ENCODE data around the gene STXBP6.

The STXBP6 gene

DNA sequence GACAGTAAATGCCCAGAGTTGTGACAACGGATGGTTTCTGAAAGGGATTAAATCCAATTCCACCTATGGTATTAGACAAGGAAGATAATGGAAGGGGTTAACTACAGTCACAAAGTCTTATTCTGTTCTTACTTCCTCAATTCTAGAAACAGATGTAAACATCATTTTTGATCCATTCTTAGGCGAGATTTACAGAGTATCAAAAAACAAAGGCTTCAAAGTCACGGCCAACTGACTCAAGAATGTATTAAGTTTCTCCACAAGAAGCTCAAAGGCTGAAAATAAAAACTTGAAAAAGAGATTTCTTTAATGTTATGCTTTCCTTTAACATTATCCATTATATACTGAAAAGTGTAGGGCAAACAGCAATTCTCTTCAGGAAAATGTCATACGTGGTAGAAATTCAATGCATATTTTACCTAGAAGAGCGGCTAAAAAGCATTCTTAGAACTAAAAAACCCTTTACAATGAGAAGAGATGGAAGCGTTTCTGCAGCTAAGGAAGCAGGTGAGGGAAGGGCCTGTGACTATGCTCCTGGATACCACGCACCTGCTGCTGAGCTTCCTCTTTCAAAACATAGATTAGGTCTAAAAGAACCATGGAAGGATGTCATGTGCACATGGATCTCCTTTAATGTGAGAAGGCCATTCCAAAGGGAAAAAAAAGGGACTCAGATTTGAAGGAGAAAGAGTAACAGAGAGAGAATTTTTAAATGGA is 185.8 kb downstream of the STXBP6 start:
- in situ Hi-C loops (cut with MboI; ENCODE audit: low sequenced_read_pairs): no loop called here

DNA sequence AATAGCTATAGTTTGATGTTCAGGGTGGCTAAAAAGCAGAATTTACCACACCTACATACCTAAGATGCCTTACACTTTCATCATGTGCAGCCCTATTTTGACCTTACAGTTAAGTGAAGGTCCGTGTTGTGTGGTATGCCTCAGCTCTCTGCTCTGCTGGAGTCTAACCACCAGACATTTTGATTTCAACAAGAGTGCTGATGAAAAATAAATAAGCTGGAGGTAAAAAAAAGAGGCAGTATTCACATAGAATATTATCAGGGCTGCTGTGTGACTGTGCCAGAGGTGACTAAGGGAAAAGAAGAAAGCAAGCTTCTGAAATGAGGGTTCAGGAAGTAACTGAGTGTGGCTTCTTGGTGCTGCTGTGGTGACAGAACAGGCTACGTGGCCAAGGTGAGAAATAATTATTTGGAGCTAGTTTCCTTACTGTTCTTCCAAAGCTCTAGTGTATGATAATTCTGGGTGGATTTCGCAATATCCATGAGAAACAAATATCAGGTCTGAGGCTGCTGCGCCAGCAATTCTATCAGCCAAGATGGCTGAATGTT is 188.8 kb downstream of the STXBP6 start:
- in situ Hi-C loops (cut with MboI; ENCODE audit: low sequenced_read_pairs): no loop called here

DNA sequence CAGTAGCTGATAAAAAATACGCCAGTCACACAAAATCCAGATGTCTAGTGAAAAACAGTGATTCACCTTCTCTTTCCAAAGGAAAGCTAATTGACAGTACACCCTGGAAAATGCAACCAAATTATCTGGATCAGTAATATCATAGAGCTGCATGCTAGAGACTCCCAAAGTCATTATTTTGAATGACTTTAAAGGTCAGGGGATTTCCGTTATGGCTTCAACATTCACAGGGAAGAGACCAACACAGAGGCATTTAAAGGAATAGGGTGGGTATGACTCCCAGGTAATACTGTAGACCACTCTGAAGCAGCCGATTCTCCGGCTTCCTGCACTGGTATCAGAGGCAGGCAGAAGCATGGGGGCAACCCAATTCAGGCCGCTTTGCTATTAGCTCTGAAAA is 190.4 kb downstream of the STXBP6 start:
- in situ Hi-C loops (cut with MboI; ENCODE audit: low sequenced_read_pairs): no loop called here

DNA sequence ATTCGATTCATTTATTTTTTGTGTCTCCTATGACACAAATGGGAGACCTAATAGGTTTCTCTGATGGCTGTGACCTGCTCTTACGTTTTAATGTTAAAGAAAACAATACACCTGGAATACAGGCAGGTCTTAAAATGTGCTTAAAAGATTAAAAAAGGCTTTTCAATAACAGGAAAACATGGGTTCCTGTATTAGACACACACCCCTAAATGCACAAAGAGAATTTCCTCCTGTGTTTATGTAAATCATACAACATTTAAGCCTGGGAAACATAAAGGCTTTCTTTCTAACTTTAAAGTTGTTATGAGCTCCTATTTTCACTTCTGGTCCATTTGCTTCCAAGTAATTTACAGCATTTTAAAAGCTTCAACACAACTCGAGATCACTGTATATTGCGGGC is 191.3 kb downstream of the STXBP6 start:
- in situ Hi-C loops (cut with MboI; ENCODE audit: low sequenced_read_pairs): no loop called here

DNA sequence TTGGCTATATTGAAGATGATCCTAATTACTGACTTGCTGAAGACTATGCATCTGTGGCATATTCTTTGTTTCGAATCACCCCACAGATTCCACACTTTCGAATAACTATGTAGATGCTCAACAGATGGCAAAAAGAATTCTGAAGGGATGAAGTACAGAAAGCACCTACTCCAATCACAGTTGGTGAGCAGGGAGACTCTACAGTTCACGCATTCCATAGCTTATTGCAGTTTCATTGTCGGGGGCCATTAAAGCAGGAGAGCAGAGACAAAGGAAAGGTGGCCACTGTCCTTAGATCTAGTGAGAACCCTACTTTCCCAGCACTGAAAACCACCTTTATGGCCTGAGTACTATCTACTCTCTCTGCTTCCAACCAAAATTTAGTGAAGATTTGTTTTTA is 191.9 kb downstream of the STXBP6 start:
- in situ Hi-C loops (cut with MboI; ENCODE audit: low sequenced_read_pairs): no loop called here

DNA sequence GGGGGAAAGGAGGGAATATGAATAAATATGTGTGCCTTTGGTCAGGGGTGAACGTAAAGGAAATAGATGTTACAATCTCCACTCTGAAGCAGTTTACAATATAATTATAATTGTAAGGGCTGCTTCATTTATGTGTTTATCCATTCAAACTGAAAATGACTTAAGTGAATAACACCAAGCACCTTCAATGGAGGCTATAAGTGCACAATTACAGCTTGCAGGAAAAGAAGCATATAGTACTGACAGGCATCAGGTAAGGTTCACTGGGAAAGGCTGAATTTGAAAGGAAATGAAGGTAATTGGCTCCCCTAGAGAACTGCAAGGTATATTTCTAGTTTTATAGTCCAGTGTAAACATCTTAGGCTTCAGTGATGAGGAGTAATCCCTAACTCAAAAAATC is 192.7 kb downstream of the STXBP6 start:
- in situ Hi-C loops (cut with MboI; ENCODE audit: low sequenced_read_pairs): no loop called here

DNA sequence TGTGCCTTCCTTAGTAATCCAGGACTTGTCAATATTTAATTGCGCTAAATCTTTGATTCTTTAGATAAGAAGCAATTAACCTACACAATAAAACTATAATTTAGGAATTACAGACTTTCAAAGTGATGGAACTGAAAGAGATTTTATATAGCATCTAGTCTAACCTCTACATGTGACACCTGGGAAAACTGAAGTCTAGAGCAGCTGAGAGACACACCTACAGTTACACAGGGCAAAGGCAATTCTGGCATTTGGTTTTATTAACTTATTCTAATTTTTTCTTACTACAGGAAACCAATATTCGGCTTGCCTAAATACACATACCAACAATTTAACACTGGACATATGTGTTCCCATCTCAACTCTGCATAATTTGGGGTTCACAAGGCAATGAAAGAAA is 196.5 kb downstream of the STXBP6 start:
- in situ Hi-C loops (cut with MboI; ENCODE audit: low sequenced_read_pairs): no loop called here

DNA sequence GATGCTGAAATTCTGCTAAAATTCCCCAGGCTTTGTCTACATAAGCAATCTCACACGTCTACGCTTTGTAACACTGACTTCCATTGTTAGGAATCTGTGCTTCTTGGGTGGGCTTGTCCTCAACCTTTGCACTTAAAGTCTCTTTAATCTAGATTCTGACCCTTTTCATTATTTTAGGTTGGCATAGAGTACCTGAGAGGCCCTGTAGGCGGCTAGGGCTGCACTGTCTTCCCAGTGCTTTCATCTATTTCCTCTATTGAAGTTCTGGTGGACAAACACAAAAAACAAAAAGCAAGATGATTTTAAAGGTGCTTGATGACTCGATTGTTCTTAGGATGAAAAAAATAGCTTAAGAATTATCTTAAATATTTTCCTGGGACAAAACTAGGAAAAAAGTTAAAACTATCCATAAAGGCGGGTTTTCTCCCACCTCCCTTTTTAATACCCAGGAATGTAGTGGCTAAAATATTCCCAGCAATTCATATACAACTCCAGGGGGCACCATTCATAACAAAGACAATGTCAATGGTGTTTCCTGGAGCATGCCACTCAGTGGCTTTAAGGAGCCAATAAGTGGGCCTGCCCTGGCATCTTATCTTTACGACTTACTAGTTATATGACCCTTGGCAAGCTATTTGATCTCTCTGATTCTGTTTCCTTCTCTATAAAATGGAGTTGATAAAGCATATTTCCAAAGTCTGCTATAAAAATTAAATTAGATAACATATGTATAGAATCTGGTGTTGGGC is 197.5 kb downstream of the STXBP6 start:
- in situ Hi-C loops (cut with MboI; ENCODE audit: low sequenced_read_pairs): no loop called here

DNA sequence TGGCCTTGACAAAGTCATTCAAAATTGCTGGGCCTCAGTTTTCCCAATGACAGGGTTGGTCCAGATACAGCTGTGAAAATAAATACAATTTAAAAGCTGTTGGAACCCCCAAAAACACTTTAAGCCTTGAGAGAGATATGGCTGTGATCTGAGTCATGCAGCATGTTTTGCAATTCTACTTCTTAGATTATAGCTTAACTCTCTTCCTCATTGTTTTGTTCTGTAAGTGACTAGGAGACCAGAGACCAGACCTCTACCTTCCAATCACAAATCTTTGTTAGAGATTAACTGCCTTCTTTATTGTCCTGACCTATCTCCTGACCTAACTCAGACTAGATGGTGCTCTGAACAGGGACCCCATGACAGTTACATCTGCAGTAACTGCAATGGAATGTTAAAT is 198.1 kb downstream of the STXBP6 start:
- in situ Hi-C loops (cut with MboI; ENCODE audit: low sequenced_read_pairs): no loop called here

DNA sequence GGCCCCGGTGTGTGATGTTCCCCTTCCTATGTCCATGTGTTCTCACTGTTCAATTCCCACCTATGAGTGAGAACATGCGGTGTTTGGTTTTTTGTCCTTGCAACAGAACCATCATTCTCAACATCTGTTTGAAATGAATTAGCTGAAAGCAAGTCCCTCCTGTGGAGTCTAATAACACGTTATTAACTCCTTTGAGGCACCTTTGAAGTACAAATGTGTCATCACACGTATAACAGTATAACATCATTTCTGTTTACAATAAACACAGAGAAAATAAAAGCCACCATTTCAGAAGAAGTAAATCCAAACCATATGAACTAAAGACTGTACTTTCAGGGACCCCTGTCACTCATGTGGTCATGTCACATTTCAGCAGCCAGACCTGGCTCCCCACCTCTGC is 198.5 kb downstream of the STXBP6 start:
- in situ Hi-C loops (cut with MboI; ENCODE audit: low sequenced_read_pairs): no loop called here

DNA sequence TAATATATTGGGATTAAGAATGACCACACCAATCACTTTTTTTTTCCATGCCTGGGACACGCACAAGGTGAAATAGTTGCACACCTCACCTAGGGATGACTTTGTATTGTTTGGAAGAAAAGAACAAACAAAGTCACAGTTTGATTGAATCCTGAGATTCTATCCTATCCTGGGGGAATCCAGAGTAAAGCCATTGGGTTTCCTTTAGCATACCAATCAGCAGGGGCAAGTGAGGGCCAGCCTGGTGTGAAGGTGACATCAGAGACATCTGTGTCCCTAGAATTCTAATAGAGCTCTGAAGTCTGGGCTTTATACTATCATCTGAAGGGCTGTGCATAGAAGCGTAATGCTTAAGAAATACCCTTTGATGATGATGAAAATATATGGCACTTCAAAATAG is 199.9 kb downstream of the STXBP6 start:
- in situ Hi-C loops (cut with MboI; ENCODE audit: low sequenced_read_pairs): no loop called here

DNA sequence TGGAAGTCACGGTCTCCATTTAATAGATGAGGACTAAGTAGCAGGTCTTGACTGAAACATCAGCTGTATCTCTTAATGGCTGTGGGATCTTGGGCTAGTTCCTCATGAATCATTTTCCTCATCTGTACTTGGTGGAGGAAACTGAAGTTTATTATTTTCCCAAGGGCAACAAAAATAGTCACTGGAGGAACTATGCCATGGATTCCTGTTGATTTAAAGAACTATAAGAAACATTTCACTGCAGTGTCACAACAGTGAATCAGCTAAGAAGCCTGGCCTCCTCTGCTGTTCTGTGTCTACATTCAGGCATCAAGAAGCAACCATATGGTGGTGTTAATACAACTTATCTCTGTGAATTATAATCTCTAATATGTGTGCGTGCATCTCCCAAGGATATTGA is 200.5 kb downstream of the STXBP6 start:
- in situ Hi-C loops (cut with MboI; ENCODE audit: low sequenced_read_pairs): no loop called here

DNA sequence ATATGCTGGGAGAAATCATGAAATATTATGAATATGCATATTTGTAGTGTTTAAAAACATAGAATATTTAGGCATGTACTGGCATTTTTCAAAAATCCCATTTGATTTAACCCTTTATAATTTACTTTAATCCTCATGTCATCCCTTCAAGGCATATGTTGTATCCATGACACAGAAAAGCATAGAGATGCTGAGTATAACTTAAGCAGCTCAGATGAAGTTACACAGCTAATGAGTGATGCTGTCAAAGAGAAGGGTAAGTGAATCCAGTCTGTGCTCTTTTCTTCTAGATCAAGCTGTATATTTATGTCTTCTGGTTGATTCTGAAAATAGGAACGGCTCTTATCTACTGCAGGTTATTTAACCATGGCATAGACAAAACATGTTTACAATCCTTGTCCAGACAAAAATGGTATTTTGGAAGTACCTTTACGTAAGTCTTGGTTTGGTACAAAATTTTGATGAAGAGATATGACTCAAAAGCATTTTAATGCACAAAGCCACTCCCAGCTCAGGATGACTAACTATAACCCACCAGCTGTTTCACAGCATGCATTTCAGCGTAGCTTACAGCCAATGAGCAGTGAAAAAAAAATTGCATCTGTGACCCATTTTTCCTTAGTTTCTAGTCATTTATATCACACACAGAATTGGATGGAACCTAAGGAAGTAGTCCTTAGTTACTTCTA is 201.7 kb downstream of the STXBP6 start:
- in situ Hi-C loops (cut with MboI; ENCODE audit: low sequenced_read_pairs): no loop called here

DNA sequence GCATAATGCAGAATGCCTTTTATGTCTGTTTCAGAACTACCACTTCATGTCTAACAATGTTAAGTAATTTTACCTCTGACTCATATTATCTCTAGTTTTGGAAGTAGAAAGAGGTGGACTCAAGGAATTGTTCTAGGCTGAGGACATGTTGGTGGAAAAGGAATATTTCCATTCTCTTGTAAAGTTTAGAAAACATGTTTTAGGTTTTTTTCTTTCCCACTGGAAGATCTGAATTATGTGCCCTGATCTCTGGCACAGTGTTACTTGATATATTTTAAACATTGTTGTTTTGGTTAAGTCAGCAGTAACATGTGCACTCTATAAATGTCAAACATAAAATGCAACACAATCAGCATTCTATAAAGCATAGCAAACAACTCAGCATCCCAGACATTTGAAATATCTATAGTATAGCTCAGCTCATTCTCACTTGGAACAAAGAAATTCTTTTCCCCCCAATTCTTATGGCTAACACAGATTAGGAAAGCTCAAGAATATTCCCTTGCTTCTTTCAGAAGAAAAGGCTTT is 202.3 kb downstream of the STXBP6 start:
- in situ Hi-C loops (cut with MboI; ENCODE audit: low sequenced_read_pairs): no loop called here

DNA sequence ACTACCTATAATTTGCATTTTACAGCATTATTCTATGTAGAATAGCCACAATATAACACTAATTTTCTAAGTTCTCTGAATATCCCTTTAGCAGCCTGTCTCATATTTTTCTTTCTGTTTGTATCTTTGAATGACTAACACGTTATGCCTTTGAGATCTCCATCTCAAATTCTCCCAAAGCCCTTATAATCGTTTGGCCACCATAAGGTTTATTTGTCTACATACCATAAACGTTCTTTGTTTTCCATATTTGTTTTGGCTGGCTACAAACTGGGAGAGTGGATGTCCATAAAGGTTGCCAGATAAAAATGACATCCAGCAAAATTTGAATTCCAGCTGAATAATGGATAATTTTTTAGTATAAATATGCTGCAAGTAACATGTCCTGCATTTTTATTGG is 203.7 kb downstream of the STXBP6 start:
- in situ Hi-C loops (cut with MboI; ENCODE audit: low sequenced_read_pairs): no loop called here

DNA sequence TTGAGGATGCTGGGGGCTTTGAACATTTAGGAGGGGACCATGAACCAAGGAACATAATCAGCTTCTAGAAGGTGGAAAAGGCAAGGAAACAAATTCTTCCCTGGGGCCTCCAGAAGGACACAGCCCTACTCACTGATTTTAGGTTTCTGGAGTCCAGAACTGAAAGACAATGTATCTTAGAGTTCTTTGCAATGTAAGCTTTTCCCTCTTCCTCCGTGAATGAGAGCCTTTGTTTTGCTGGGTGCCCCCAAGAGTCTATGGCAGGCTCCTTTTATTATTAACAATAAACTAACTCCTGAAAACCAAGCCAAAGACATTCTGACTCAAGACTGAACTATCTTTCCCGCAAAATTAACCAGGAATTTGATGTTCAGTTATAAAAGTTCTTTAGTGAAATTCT is 204.1 kb downstream of the STXBP6 start:
- in situ Hi-C loops (cut with MboI; ENCODE audit: low sequenced_read_pairs): no loop called here

DNA sequence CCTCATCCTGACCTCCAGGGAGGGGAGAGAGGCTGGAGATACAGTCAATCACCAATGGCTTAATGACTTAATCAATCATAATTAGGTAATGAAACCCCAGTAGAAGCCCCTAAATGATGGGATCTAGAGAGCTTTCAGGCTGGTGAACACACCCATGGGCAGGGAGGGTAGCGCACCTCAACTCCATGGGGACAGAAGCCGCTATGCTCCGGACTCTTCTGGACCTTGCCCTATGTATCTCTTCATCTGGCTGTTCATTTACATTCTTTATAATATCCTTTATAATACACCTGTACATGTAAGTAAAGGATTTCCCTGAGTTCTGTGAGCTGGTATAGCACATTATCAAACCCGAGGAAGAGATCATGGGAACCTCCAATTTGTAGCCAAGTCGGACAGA is 205.9 kb downstream of the STXBP6 start:
- in situ Hi-C loops (cut with MboI; ENCODE audit: low sequenced_read_pairs): no loop called here

DNA sequence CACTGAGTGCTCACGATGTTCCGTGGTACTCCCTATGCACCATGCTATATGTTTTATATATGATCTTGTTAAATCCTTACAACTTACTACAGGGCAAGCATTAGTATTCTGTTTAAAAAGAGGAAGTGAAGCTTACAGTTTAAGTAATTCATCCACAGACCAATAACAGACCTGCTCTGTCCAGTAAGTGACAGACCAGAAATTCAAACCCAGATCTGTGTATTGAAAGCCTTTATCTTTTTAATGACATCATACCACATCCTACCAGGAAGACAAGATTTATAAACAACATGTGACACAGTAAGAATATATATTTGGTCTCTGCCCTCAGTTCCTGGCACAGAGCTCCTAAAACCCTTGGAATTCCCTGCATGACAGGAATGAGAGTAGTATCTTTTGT is 206.5 kb downstream of the STXBP6 start:
- in situ Hi-C loops (cut with MboI; ENCODE audit: low sequenced_read_pairs): no loop called here

DNA sequence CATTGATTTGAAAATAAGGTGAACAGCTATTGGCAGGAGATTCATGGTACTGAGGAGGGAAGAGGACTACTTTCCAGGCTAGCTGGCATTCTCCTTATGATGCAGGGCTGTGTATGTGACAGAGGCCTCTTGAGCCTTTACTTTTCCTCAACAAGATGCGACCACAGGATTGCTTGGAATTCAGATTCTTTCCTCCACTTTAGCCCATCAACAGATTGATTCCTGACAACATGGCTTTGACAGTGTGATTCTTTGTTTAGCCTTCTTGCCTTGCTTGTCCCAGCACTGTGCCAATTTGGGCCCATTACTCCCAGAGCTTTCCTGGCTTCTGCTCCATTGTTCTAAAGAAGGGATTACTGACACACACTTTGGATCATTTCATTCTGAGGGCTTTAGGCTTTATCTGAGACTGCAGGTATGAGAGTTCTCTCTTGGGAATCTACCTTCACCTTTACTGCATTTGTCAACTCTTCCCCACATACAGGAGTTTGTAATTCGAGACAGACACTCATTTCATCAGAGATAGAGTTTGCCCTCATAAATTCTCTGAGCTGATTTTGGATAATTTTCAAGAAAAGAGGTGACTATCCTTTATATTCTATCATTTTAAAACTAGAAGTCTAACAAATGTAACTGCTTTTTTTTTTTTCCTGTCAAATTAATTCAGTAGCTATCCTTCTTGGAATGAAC is 209.6 kb downstream of the STXBP6 start:
- in situ Hi-C loops (cut with MboI; ENCODE audit: low sequenced_read_pairs): no loop called here

DNA sequence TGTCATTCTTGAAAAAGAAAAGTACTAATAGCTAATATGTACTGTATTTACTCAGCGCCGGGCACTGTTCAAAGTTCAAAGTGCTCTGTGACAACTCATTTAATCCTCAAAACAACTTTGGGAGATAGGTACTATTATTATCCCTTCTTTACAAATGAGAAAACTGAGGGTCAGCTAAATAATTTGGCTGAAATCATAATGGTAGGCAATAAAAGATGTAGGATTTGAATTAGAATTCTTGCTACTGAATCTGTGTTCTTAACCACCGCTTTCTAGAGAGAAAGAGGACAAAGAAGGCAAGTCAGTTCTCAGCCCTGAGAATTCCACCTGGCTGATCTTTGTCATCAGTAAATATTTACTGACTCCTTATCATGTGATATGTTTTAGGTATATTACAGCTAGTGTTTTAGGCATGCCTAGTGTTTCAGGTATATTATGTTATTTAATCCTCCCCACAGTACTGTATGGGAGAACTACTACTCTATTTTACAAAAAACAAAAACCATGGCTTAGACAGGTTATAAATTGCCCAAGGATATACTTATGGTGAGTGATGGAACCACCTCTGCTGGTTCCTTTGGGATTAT is 210.2 kb downstream of the STXBP6 start:
- in situ Hi-C loops (cut with MboI; ENCODE audit: low sequenced_read_pairs): no loop called here

Measured in HL-60/S4 treated with phorbol 12-myristate 13-acetate at 8.2 ng/mL for 4 days and 3 days (cell line).